GM18861 (cell line): ENCODE data around the gene MAST1.
A peak's percentile ranks its signal among the peaks of the same experiment; 100 is the strongest.
"Not testable (repeated sequence)": the region's sequence is repeated elsewhere in the genome, so short reads cannot be mapped to it uniquely, and the experiment has no call there.

Source experiments
- ATAC-seq: cut with Tn5 transposase; IDR thresholded peaks from one replicate; pipeline ENCODE4 v1.9.1; 2021; ENCODE audit not compliant: unreplicated experiment

Gene MAST1

DNA sequence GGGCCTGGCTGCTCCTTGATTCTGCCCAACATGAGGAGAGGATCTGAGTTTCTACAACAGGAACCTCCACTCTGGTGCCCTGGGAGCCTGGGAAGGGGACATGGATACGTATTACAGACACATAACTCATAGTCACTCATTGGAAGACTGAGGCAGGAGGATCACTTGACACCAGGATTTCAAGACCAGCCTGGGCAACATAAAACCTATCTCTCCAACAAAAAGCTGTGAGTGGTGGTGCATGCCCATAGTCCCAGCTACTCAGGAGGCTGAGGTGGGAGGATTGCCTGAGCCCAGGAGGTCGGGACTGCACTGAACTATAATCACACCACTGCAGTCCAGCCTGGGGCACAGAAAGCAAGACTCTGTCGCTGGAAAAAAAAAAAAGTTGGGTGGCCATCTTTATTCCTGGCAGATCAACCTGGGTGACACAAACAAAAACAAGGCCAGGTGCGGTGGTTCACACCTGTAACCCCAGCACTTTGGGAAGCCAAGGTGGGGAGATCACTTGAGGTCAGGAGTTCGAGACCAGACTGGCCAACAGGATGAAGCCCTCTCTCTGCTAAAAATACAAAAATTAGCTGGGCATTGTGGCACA is 49.8 kb downstream of the MAST1 start:
- ATAC-seq = no peak

DNA sequence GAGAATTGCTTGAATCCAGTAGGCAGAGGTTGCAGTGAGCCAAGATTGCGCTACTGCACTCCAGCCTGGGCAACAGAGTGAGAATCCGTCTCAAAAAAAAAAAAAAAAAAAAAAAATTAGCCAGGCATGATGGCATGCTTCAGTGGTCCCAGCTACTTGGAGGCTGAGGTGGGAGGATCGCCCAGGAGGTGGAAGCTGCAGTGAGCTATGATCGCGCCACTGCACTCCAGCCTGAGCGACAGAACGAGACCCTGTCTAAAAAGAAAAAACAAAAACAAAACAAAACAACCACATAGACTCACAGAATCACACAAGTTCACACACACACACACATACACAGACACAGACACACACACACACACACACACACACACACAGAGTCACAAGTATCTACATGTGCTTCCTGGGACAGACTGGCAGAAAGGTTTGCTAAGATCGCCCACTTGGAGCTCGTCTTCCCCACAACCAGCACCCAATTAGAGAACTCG is 52.0 kb downstream of the MAST1 start:
- not testable (repeated sequence) for ATAC-seq

DNA sequence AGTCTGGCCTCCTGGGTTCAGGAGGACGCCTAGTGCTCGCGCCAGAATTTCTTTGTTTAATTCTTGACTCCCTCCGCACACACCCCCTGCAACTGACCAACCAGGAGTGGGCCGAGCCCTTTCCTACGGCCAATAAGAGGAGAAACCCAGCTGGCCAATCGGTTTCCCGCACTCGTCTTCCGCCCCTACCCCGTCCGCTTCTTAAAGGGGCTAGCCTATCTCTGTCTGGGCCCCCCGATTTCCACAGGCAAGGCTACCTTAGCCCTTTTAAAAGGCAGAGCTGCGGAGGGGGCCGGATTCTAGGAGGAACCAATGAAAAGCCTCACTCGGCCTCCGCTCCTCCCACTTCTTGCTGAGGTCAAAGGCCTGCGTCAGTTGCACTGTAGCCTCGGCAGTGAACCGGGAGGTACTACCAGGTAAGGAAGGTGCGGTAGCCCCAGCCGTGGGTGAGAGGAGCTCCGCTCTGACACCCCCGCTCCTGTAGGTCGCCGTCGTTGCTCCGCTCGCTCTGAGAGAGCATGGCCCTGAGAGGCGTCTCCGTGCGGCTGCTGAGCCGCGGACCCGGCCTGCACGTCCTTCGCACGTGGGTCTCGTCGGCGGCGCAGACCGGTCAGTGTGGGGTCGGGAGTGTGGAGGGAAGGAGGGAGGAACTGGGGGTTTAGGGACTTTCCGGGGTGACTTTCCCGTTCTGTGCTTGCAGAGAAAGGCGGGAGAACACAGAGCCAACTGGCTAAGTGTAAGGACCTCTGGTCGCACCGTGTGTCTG is 52.7 kb downstream of the MAST1 start, which contains the start of gene GCDH:
Gene GCDH, plus strand, starts transcription at position 374 of the 766 bp plus-strand sequence. Its CDS starts 145 bp downstream, at position 519.
- peak; percentile 80 for ATAC-seq

DNA sequence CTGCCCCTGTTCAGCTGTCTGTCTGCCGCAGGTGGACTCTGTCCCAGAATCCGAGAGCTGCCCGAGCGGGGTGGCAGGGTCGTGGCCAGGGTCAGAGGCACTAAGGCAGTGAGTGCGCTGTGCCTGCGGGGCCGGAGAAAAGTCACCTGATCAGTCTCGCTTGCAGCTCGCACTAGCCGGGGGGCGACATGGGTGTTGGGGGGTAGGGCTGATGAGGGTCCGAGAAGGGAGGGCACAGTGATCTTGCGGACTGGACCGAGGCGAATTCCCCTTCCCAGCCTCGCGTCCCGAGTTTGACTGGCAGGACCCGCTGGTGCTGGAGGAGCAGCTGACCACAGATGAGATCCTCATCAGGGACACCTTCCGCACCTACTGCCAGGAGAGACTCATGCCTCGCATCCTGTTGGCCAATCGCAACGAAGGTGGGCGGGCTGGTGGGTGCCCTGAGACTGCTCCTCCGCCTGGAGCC is 53.3 kb downstream of the MAST1 start:
- no peak for ATAC-seq

DNA sequence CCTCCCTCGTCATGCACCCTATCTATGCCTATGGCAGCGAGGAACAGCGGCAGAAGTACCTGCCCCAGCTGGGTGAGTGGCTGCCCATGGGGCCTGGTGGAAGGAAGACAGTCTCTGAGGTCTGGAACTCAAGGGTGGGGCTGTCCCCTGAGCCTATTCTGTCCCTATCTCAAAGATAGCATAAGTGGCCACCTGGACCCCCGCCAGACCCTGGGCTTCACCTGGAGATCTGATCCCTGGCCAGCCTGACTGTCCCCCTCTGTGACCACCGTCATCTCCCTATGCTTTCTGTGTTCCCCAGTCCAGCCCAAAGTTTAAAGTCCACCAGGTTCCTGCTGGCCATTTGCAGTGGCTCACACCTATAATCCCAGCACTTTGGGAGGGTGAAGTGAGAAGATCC is 55.3 kb downstream of the MAST1 start:
- no peak for ATAC-seq

DNA sequence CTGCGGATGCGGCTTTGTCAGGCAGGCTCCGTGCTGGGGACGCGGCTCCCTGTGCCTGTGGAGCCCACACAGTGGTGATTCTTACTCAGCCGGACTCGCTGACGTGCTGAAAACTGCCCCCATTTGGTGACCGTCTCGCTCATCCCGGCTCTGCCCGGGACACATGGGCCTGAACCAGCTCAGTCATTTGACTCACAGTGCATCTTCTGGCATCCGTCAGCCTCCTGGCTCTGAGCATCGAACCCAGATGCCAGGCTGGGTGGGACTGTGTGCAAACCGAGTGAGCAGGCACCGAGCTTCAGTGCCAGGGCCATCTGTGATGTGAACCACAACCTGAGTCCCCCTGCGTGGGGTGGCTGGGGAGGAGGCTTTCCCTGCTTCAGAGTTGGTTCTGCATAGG is 58.1 kb downstream of the MAST1 start:
- no peak for ATAC-seq

DNA sequence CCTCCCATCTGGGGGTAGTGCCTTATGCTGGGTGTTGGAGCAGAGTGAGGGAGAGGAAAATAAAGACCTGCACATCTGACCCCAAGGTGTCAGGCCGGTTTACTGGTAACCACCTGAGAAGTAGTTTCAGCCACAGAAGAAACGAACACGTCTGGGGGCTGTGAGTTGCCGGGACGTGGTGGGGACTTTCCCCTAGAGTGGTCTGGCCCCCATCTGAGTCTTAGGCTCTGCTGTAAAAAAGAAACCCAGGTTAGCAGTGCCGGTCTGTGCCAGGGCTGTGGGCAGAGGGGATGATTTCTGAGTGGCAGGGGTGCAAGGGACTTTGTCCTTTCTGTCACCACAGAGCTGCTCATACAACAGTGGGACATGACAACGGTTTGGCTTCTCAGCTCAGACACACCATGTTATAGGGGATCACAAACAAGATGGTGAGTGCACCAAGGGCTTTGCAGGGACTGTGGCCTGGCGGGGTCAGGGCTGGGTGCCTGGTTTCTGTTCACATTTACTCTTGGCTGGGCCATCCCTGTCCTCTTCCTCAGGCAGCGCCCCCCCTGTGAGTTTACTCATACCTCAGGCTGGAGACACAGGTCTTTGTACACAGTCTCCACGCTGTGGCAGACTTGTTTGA is 61.7 kb downstream of the MAST1 start:
- peak; percentile 66 for ATAC-seq

DNA sequence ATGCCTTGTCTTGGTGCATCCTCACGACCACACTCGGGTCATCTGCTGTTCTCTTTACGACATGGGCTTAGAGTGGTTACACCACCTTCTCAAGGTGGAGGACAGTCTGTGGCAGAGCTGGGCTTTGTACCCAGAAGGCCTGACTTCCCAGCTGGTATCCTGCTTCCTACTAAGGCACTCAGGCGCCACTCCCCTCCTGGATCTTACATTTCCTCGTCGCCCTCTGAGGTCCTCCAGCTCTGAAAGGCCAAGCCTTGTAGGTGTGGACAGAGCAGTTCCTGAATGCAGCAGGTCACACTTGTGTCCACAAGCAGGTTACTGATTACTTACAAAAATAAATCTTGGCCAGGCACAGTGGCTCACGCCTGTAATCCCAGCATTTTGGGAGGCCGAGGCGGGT is 68.9 kb downstream of the MAST1 start:
- no peak for ATAC-seq

DNA sequence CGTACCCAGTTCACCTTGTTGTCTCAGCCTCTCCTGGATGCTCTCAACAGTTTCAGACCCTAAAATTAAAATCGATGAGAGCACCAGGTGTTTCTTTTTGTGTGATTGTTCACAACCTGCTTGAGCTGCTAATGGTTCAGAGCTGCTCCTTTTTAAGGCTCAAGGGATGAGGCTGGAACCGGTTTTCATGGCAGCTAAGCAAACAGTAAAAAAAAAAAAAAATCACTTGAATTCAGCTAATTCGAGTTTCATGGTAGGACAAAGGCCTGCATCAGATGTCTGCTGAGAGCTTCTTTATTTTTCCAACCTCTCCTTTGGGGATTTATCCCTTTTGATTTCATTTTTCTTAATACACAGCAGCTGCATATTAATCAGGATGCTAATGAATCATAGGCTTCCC is 74.3 kb downstream of the MAST1 start:
- no peak for ATAC-seq

DNA sequence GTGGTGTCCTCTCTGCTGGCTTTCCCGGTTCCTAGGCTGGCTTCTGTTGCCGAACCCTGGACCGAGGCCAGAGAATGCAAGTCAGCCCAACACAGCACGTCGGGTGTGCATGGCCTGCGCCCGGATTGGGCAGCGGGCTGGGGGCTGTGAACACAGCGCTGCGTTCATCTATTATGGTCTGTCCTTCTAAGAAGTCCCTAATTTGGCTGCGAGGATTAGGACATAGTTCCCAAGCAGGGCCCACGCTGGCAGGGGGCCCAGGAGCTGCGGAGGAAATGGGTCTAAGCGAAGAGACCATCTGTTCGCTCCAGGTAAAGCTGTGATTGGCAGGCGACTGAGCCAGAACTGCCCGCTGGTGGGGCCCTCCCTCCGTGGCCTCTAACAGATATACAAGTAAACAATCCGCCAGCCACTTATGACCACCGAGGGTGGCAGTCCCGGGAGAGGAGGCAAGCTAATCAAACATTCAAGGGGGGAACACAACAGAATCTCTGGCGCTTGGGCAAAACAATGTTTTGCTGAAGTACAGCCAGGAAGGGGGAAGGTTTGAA is 74.8 kb downstream of the MAST1 start:
- ATAC-seq = no peak

DNA sequence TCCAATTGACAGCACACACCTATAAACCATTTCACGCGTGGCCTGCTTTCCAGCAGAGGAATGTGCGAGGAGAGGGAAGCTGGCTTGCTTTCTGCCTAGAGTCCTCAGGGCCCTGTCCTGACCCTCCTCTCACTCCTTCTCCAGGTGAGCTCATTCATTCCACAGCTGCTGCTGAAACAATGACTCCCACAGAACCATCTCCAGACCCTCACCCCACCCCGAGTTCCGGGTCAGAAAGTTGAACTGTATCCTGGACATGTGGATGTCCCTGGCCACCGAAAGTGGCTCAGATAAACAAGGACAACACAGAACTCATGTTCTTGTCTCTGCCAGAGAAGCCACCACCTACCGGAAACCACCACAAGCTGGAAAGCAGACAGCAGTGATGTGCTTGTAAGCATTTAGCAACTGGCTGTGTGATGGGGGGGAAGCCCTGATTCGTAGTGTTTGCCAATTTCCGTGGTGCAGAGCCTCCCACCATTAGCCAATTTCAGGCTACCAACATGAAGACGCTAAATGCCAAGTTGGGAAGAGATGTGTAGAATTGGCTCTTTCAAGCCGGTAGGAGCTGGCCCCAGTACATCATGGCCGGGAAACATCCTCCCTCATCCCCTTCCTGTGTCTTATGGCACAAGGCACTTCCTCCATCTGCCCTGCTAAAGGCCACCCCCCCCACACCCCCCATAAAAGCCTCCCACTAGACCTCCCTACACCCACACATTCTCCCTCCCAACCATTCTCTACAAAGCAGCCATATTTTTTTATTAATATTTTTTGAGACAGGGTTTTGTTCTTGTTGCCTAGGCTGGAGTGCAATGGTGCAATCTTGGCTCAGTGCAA is 75.8 kb downstream of the MAST1 start:
- ATAC-seq = no peak

DNA sequence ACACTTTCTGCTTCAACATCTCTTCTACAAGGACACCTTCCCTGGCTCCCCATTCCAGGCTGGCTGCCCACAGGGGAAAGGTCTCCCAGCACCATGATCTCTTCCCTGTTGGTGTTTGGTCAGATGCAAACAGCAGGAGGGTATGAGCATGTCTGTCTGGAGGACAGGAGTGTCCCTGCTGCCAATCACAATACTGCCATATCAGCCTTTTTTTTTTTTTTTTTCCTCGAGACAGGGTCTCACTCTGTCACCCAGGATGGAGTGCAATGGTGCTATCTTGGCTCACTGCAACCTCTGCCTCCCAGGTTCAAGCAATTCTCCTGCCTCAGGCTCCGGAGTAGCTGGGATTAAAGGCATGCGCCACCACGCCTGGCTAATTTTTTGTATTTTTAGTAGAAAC is 77.5 kb downstream of the MAST1 start:
- not testable (repeated sequence) for ATAC-seq

DNA sequence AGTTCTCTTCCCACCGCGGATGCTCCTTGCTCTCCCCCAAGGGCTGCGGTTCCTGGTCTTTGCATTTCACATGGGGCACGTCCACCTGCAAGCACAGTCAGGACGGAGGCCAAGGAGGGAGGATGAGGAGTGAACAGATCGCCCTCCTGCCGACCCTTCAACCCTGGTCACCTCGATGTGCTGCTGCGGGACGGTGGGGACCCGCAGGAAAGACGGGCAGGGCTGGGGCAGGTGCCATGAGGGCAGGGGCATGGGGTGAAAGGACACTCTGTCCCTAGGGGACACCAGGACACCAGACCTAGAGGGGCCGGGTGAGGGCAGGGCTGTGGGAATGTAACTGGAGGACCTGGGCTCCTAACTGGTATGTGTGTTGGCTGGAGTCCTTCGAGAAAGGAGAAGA is 79.9 kb downstream of the MAST1 start:
- ATAC-seq = no peak

DNA sequence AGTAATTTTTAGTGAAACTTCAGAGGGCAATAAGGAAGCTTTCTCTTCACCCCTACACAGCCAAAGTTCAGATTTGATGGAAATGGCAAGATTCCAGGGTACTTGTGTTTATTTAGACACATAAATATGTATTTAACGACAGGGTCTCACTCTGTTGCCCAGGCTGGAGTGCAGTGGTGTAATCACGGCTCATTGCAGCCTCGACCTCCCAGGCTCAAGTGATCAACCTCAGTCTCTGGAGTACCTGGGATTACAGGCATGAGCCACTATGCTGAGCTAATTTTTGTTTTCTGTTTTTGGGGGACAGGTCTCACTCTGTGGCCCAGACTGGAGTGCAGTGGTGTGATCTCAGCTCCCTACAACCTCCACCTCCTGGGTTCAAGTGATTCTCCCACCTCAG is 82.7 kb downstream of the MAST1 start:
- ATAC-seq = no peak

DNA sequence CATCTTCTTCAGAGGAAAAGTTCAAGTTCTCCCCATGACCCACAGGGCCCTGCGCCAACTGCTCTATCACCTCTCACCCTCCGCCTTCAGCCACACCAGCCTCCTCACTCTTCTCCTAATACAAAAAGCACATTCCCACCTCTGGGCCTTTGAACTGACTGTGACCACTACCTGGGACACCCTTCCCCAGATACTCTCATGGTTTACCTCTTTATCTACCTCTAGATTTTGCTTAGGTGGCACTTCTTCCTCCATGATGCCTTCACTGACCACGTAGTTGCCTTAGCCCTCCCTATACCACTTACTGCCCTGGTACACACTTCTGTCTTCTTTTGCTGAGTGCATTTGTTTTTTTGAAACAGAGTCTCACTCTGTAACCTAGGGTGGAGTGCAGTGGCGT is 84.6 kb downstream of the MAST1 start:
- no peak for ATAC-seq
